ENCODE measurements around the gene MAN2B2.
A peak's percentile ranks its signal among the peaks of the same experiment; 100 is the strongest.

The MAN2B2 gene

GRCh38 chr4:6574747-6575502, at the start of gene MAN2B2:
MAN2B2 (plus strand) TSS chr4:6575189; CDS start chr4:6575211, 22 bp downstream.
- peak in 55 of 56 donors; percentile 33 to 94 (median 81) for DNase-seq

- no peak for DNase-seq
These were observed 49.5 kb upstream of the MAN2B2 start for GRCh38 chr4:6525474-6525873.

- DNase-seq, result peak in 1 of 56 donors; percentile 10
These were observed 48.8 kb upstream of the MAN2B2 start for GRCh38 chr4:6526156-6526555.

GRCh38 chr4:6526671-6527091, 48.3 kb upstream of the MAN2B2 start:
- peak in 3 of 56 donors; percentile 7 to 20 (median 19) for DNase-seq

- DNase-seq, result no peak
These were observed 47.7 kb upstream of the MAN2B2 start for GRCh38 chr4:6527259-6527658.

GRCh38 chr4:6527683-6528595, 47.0 kb upstream of the MAN2B2 start:
- no peak for DNase-seq

- DNase-seq, result no peak
These were observed 46.0 kb upstream of the MAN2B2 start for GRCh38 chr4:6529021-6529420.

- no peak for DNase-seq
These were observed 44.7 kb upstream of the MAN2B2 start for GRCh38 chr4:6530301-6530700.

- no peak for DNase-seq
These were observed 44.0 kb upstream of the MAN2B2 start for GRCh38 chr4:6530964-6531363.

GRCh38 chr4:6532102-6532501, 42.9 kb upstream of the MAN2B2 start:
- DNase-seq, result no peak

GRCh38 chr4:6532658-6533057, 42.3 kb upstream of the MAN2B2 start:
- DNase-seq, result peak in 2 of 56 donors; percentile 18 to 30

- no peak for DNase-seq
These were observed 40.9 kb upstream of the MAN2B2 start for GRCh38 chr4:6534050-6534449.

- no peak for DNase-seq
These were observed 40.2 kb upstream of the MAN2B2 start for GRCh38 chr4:6534618-6535328.

GRCh38 chr4:6535329-6535692, 39.7 kb upstream of the MAN2B2 start:
- no peak for DNase-seq

GRCh38 chr4:6535706-6536105, 39.3 kb upstream of the MAN2B2 start:
- no peak for DNase-seq

- no peak for DNase-seq
These were observed 36.9 kb upstream of the MAN2B2 start for GRCh38 chr4:6538111-6538510.

- peak in 7 of 56 donors; percentile 27 to 51 (median 34) for DNase-seq
These were observed 36.4 kb upstream of the MAN2B2 start for GRCh38 chr4:6538575-6538974.

- DNase-seq, result no peak
These were observed 35.8 kb upstream of the MAN2B2 start for GRCh38 chr4:6539009-6539764.

- DNase-seq, result no peak
These were observed 34.1 kb upstream of the MAN2B2 start for GRCh38 chr4:6540879-6541278.

GRCh38 chr4:6541789-6542188, 33.2 kb upstream of the MAN2B2 start:
- no peak for DNase-seq

- DNase-seq, result no peak
These were observed 32.0 kb upstream of the MAN2B2 start for GRCh38 chr4:6542951-6543350.

All from nucleus accumbens (tissue), 56 donors.